Measurements from ENCODE around the gene MUC22. TPM values are rescaled to one million over a fixed set of nuclear protein-coding genes. Genes with fewer than 3 reads are reported as not detected.

Gene MUC22
- total and polyA plus RNA-seq, 2 donors from 2014 or later, result not detected

DNA sequence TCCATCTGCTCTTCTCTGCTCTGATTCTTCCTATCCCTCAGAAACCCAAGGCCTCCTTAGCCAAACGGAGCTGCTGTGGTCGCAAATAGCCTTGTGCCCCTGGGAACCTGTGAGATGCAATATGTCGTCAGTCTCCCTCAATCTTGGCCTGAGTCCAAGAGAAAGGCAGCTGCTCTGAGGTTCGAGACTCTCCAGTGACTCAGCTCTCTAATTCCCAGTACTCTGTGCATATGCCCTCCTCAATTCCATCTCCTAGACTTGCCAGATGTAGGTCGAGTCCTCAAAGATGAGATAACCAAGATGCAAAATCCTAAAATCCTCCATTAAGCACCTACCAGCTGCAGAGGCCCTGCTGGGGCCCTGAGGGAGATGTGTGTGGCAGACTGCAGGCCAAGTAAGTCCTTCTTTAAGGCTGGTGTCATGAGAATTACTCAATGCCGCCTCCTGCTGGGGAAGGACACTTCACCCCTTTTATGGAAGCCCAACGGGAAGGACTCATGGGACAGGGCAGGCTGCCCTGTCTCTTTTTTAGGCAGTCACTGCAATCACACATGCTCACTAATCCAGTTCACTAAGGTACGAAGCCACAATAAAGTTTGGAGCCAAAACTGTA is 73.6 kb downstream of the MUC22 start:
- FAIRE-seq (no peak), DNase-seq (no peak)
- Histone ChIP-seq H3K27ac (ENCODE audit: low read depth in 2 of 2, low read length in 2 of 2) (no peak overlapping the region), H3K4me1 (ENCODE audit: control insufficient read depth in 2 of 3, insufficient read depth in 2 of 3, low read depth in 1 of 3, low read length in 3 of 3) (peaks cover 0 to 2% (median 0%) of the 10 kb centered on the region in 3 donors), H3K4me3 (ENCODE audit: low read length in 3 of 3) (no peak overlapping the region), H3K9ac (ENCODE audit: low read length in 3 of 3) (no peak overlapping the region), H3K9me3 (ENCODE audit: control insufficient read depth in 2 of 3, insufficient read depth in 1 of 3, low read length in 3 of 3) (no peaks in the 10 kb centered on the region), H3K36me3 (ENCODE audit: control insufficient read depth in 2 of 3, insufficient read depth in 3 of 3, low read length in 3 of 3) (no peaks in the 10 kb centered on the region), H3K27me3 (ENCODE audit: control insufficient read depth, insufficient read depth, low read length) (no peaks in the 10 kb centered on the region)
- peak; percentile 12 for TF ChIP-seq CTCF (IDR thresholded peaks at IDR 0.05; ENCODE audit: borderline replicate concordance, extremely low read depth, insufficient read depth)
- intact Hi-C loops (cut with DNase I), result no loop called here

Other genes with a start within 250 kb of the MUC22 start
- gene DDR1, start 126.0 kb upstream of the MUC22 start, total RNA-seq, result 362 TPM
- 95.8 TPM for gene DDR1, start 126.0 kb upstream of the MUC22 start, polyA plus RNA-seq (ENCODE audit: insufficient read depth, low read depth, low replicate concordance)
- 39.3 TPM for gene GTF2H4, start 102.3 kb upstream of the MUC22 start, total RNA-seq
- gene GTF2H4, start 102.3 kb upstream of the MUC22 start, polyA plus RNA-seq (ENCODE audit: insufficient read depth, low read depth, low replicate concordance), result 20.9 TPM
- gene VARS2, start 96.2 kb upstream of the MUC22 start, total RNA-seq, result 34.5 TPM
- gene VARS2, start 96.2 kb upstream of the MUC22 start, polyA plus RNA-seq (ENCODE audit: insufficient read depth, low read depth, low replicate concordance), result 30.4 TPM
- gene SFTA2, start 78.3 kb upstream of the MUC22 start, total RNA-seq, result 30.5 TPM
- 7.4 TPM for gene SFTA2, start 78.3 kb upstream of the MUC22 start, polyA plus RNA-seq (ENCODE audit: insufficient read depth, low read depth, low replicate concordance)
- 0.13 TPM for gene MUCL3, start 69.5 kb upstream of the MUC22 start, total RNA-seq
- not detected for gene MUCL3, start 69.5 kb upstream of the MUC22 start, polyA plus RNA-seq (ENCODE audit: insufficient read depth, low read depth, low replicate concordance)
- gene MUC21, start 26.8 kb upstream of the MUC22 start, total RNA-seq, result not detected
- gene MUC21, start 26.8 kb upstream of the MUC22 start, polyA plus RNA-seq (ENCODE audit: insufficient read depth, low read depth, low replicate concordance), result not detected
- gene C6orf15, start 102.1 kb downstream of the MUC22 start, total RNA-seq, result not detected
- not detected for gene C6orf15, start 102.1 kb downstream of the MUC22 start, polyA plus RNA-seq (ENCODE audit: insufficient read depth, low read depth, low replicate concordance)
- 3.6 TPM for gene PSORS1C1, start 104.3 kb downstream of the MUC22 start, total RNA-seq
- gene PSORS1C1, start 104.3 kb downstream of the MUC22 start, polyA plus RNA-seq (ENCODE audit: insufficient read depth, low read depth, low replicate concordance), result 2.1 TPM
- 0.13 TPM for gene CDSN, start 110.0 kb downstream of the MUC22 start, total RNA-seq
- gene CDSN, start 110.0 kb downstream of the MUC22 start, polyA plus RNA-seq (ENCODE audit: insufficient read depth, low read depth, low replicate concordance), result not detected
- gene PSORS1C2, start 128.6 kb downstream of the MUC22 start, total RNA-seq, result not detected
- gene PSORS1C2, start 128.6 kb downstream of the MUC22 start, polyA plus RNA-seq (ENCODE audit: insufficient read depth, low read depth, low replicate concordance), result not detected
- gene CCHCR1, start 147.3 kb downstream of the MUC22 start, total RNA-seq, result 26.2 TPM
- 24.1 TPM for gene CCHCR1, start 147.3 kb downstream of the MUC22 start, polyA plus RNA-seq (ENCODE audit: insufficient read depth, low read depth, low replicate concordance)
- 7.1 TPM for gene TCF19, start 148.1 kb downstream of the MUC22 start, total RNA-seq
- 5.1 TPM for gene TCF19, start 148.1 kb downstream of the MUC22 start, polyA plus RNA-seq (ENCODE audit: insufficient read depth, low read depth, low replicate concordance)
- 19.9 TPM for gene POU5F1, start 160.2 kb downstream of the MUC22 start, total RNA-seq
- gene POU5F1, start 160.2 kb downstream of the MUC22 start, polyA plus RNA-seq (ENCODE audit: insufficient read depth, low read depth, low replicate concordance), result 7.9 TPM

All from kidney (tissue), 14 donors.